GM21360 (cell line): Measurements from ENCODE around the gene UBASH3A.

ENCODE experiments used
- ATAC-seq: cut with Tn5 transposase; IDR thresholded peaks from one replicate; pipeline ENCODE4 v1.9.1; 2021; ENCODE audit warnings: mild to moderate bottlenecking, moderate library complexity; ENCODE audit not compliant: unreplicated experiment

Gene UBASH3A

DNA sequence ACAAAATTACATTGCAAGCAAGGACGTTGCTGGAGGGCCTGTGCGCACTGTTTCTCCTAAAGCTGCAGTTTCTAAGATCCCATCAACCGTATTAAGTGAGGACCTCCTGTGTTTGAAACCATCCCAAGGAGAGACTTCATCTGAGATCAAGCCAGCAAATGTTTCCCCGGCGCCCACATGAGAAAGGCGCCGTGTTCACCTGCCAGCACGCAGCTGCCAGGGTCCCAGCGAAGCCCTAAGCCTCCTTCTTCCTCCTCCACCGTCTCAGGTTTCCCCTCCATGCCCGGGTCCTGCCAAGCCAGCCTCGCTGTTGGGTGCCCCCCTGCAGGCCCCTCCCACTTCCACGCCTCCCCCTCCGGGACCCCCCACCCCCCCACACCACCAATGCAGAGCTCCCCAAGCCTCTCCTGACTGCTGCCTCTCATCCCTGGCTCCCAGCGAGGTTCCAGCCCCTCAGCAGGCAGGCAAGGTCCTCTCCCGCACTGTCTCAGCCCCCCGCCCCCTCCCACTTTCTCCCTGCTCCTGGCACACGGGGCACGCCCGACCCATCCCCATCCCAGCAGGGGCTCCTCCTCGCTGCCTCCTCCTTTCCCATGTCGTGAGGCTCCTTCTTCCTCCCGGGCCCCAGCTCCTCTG, 28.7 kb upstream of the UBASH3A start:
- no peak for ATAC-seq

GRCh38 chr21:42375506-42375905, 28.2 kb upstream of the UBASH3A start:
- no peak for ATAC-seq

DNA sequence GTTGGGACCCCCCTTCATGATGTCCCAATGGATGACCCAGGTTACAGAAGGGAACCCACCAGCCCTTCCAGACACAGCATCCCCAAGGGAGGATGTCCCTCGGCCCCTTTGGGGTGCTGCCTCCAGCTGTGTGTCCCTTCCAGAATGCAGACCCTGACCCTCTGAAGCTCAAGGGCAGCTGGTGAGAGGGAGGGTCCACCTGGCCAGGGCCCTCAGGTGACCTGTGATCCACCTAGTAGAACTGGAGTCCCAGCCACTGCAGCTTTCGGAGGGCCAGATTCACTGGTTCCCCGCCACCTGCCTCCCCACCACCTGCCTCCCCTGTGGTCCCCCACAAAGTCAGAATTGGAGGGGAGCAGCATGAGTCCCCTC, 27.8 kb upstream of the UBASH3A start:
- no peak for ATAC-seq

- no peak for ATAC-seq
Measured at GRCh38 chr21:42376338-42376982, 27.2 kb upstream of the UBASH3A start.

DNA sequence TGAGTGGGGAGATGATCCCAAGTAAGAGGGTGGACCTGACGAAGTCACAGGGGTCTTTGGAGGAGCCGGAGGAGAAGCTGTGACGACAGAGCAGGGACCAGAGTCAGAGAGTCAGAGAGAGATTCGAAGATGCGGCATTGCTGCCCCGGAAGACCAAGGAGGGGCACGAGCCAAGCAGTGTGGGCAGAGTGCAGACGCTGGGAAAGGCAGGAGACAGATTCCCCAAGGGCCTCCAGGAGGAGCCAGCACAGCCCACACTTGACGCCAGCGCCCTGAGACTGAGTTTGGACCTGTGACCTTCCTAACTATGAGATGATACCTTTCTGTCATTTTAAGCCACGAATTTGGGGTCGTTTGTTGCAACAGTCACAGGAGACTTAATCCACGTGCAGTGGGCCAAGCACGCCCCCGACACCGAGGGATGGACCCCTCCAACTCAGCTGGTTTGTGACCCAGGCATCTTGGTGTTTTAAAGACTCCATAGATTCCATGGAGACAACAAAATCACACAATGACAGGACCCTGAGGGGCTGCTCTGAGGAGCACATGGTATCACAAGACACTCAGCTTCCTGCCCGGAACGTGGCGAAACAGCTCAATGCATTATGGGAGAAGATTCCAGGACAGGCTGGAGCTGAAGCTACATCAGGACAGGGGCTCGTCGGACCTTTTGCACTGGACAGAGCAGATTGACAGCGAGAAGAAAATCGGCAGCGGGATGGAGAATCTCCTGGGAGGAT, 26.3 kb upstream of the UBASH3A start:
- ATAC-seq, result no peak

DNA sequence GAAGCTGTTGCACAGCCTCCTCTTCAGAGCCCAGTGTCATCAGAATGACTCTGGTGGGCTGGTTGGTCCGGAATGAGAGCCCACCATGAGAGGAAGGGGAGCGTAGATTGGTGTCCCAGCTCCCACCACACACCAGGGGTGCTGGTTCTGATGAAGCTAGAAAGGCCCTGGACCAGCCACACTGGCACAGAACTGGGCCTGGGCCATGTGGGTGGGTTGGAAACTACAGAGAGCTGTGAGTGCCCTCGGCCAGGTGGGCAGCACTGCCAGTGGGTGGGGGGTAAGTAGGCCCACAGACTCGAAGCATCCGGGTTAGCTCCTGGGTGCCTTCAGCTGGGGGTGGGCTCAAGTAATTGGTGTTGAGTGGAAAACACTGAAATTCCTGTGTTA, 25.8 kb upstream of the UBASH3A start:
- ATAC-seq, result no peak

GRCh38 chr21:42378418-42378817, 25.3 kb upstream of the UBASH3A start:
- ATAC-seq, result no peak

- ATAC-seq, result no peak
Measured at GRCh38 chr21:42379426-42380215, 24.1 kb upstream of the UBASH3A start.

GRCh38 chr21:42381347-42381984, 22.2 kb upstream of the UBASH3A start:
- ATAC-seq, result no peak

- ATAC-seq, result no peak
Measured at GRCh38 chr21:42382915-42383314, 20.8 kb upstream of the UBASH3A start.

- no peak for ATAC-seq
Measured at GRCh38 chr21:42383331-42383730, 20.4 kb upstream of the UBASH3A start.

DNA sequence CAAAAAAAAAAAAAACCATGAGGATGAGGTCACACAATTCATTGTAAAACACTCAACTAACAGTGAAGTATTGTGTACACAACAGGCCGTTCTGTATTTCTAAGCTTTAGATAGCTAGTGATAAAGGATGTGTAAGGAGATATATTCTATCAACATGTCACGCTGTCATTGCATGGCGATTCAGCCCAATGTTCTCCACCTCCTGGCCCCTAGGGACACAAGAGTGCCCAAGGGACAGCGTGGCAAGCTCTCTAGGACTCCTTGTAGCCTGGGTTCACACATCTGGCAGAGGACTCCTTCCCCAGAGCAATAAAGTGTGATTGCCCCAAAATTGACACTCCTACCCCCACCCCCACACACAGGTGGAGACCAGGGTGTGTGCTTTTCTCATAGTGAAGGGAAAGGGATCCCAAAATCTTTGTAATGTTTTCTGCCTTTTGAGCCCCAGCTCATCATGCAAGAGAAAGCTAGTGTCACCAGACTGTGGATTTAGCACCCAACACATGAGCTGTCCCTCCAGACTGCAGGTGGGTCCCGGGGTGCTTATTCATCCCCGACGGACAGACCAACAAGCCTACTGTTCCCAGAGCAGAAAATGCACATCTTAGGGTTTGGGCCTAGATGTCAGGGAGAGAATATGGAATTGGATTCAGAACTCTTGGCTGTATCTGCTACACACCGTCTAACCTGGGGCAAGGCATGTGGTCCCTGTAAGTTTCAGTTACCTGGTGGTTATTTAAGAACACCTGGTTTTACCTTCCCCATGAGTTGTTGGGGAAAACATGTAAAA, 19.4 kb upstream of the UBASH3A start:
- ATAC-seq, result no peak

DNA sequence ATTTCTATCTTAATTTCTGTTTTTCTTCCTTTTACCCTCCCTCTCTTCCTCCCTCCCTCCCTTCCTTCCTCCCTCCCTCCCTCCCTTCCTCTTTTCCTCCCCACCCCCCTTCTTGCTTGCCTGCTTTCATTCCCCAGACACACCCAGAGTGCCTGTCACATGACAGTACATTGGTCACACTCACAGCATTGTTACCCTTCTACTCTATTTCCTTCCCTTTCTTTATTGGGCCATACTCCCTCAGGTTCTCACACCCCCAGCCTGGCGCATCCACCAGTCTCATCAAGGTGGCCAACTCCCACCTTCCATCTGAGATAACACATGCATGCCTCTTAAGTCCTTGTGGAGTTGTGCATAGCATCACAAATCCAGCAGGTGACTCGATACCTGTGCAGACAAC, 18.7 kb upstream of the UBASH3A start:
- no peak for ATAC-seq

GRCh38 chr21:42385619-42386018, 18.1 kb upstream of the UBASH3A start:
- ATAC-seq, result no peak

GRCh38 chr21:42386034-42386591, 17.6 kb upstream of the UBASH3A start:
- ATAC-seq, result no peak

GRCh38 chr21:42387164-42387563, 16.5 kb upstream of the UBASH3A start:
- ATAC-seq, result no peak

DNA sequence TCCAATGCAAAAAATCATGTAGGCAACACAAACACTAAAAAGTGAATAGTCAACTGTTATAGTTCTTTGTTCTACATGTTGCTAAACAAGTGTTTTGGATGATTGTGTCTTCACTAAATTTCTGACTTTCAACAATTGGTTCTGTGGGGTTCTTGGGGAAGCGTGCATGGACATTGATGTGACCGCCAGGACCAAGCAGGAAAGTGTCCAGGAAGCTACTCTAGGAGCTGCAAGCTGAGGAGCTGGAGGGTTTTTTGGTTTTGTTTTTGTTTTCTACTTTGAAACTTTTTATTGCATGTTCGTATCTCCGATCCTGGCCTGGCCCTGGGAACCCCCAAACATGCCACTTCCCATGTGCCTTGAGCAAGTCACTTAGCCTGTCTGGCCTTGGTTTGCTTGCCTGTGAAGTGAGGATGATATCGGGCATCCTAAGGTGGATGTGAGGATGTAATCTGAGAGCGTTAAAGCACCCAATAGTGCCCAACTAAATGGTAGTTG, 15.8 kb upstream of the UBASH3A start:
- no peak for ATAC-seq

DNA sequence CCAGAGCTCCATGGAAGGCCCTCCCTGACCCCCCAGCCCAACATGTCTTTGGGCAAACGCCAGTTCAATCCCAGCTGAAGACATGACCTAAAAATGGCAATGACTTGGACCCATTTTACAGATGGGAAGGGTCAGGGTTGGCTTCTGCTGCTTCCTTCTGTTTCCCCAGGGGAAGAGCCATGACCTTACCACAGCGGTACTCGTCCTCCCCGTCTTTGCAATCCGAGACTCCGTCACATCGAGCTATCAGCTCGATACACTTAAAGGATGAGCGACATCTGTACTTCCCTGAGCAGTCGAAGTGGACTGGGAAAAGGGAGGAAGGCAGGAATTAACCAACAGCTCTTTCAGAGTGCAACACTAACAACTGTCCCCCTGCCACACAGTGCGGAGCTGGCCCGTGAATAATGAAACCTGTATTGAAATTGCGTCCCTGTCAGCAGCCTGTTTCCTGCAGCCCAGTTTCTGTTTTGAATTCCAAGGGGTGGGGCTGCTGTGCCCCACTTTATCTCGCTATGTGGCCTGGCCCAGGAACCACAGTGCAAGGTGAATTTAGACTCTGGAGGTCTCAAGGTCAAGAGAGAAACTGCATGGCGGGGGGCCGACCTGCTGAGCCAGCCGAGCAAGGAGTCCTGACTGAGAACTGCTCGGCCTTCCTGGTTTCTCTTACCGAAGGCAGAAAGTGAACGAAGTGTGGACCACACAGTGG, 14.8 kb upstream of the UBASH3A start:
- ATAC-seq, result no peak

- no peak for ATAC-seq
Measured at GRCh38 chr21:42389449-42389835, 14.3 kb upstream of the UBASH3A start.
